ENCODE results near the gene CD300LD. TPM values are rescaled to one million over a fixed set of nuclear protein-coding genes. Genes with fewer than 3 reads are reported as not detected.

The CD300LD gene
- polyA plus RNA-seq, 1 of the 3 experiments (the other 2 are of a cell fraction): not detected

- TF ChIP-seq FOXJ3 (CRISPR knock-in tag; IDR thresholded peaks at IDR 0.05): no peak
- TF ChIP-seq USF2 (IDR thresholded peaks at IDR 0.05; ENCODE audit: borderline replicate concordance, low read depth, low read length): no peak
- no peak for TF ChIP-seq RXRA (IDR thresholded peaks at IDR 0.05; ENCODE audit: borderline replicate concordance, low read depth)
- TF ChIP-seq RCOR1 (IDR thresholded peaks at IDR 0.05; ENCODE audit: low read length): no peak
- TF ChIP-seq NRF1 (IDR thresholded peaks at IDR 0.05; ENCODE audit: low read depth, low read length): no peak
- TF ChIP-seq CHD2 (IDR thresholded peaks at IDR 0.05; ENCODE audit: low read length, partially characterized antibody): no peak
- no peak for TF ChIP-seq RFX5 (IDR thresholded peaks at IDR 0.05; ENCODE audit: low read length)
These were observed 40.0 kb downstream of the CD300LD start (continued) for GRCh38 chr17:74552037-74552436.

GRCh38 chr17:74550602-74551001 lies 41.5 kb downstream of the CD300LD start:
- Histone ChIP-seq H3K4me1 (ENCODE audit: control insufficient read depth in 1 of 2, insufficient read depth in 2 of 2, low read depth in 1 of 2, low read length in 1 of 2) (no peaks in the 10 kb centered on the region), H3K4me3 (ENCODE audit: low read depth in 2 of 2, low read length in 1 of 2) (no peak overlapping the region), H3K4me2 (no peak overlapping the region), H3K9me3 (0 out of 2 replicates have a peak, but pooled peaks cover 6% of the 10 kb centered on the region), H2AFZ (ENCODE audit: low read depth) (no peak overlapping the region), H4K20me1 (ENCODE audit: insufficient read depth) (no peaks in the 10 kb centered on the region), H3K9me2 (no peaks in the 10 kb centered on the region), H3K9ac (no peak overlapping the region), H3K27me3 (ENCODE audit: insufficient read depth) (no peaks in the 10 kb centered on the region), H3F3A (replicated peaks; ENCODE audit: insufficient read depth) (no peaks in the 10 kb centered on the region), H3K36me3 (replicated peaks in 1 of 2; ENCODE audit: control insufficient read depth in 1 of 2, insufficient read depth in 2 of 2, low read length in 1 of 2) (no peaks in the 10 kb centered on the region), H3K79me2 (ENCODE audit: insufficient read depth) (no peaks in the 10 kb centered on the region), H3K27ac (ENCODE audit: low read depth in 2 of 2, low read length in 1 of 2) (no peak overlapping the region)
- POLR2A ChIA-PET: interaction anchor here (0.6 kb wide), 1 partner anchor 226 kb away, joined by 4 read pairs; a partner anchor contains a TSS
- CTCF ChIA-PET: no interaction called here
- WGBS (ENCODE audit: low lambda C conversion rate): 53% methylated on average over 15 of the region's 15 CpGs
- DNase-seq: no peak
- TF ChIP-seq FOXM1 (IDR thresholded peaks at IDR 0.05; ENCODE audit: low read depth): no peak
- no peak for TF ChIP-seq MXI1 (IDR thresholded peaks at IDR 0.05; ENCODE audit: low read depth, low read length)
- no peak for TF ChIP-seq RAD21 (IDR thresholded peaks at IDR 0.05; ENCODE audit: low read length)
- TF ChIP-seq TAF1 (IDR thresholded peaks at IDR 0.05; ENCODE audit: borderline replicate concordance, low read depth, low read length): no peak
- TF ChIP-seq, protein P1, sequence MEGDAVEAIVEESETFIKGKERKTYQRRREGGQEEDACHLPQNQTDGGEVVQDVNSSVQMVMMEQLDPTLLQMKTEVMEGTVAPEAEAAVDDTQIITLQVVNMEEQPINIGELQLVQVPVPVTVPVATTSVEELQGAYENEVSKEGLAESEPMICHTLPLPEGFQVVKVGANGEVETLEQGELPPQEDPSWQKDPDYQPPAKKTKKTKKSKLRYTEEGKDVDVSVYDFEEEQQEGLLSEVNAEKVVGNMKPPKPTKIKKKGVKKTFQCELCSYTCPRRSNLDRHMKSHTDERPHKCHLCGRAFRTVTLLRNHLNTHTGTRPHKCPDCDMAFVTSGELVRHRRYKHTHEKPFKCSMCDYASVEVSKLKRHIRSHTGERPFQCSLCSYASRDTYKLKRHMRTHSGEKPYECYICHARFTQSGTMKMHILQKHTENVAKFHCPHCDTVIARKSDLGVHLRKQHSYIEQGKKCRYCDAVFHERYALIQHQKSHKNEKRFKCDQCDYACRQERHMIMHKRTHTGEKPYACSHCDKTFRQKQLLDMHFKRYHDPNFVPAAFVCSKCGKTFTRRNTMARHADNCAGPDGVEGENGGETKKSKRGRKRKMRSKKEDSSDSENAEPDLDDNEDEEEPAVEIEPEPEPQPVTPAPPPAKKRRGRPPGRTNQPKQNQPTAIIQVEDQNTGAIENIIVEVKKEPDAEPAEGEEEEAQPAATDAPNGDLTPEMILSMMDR (IDR thresholded peaks at IDR 0.05): no peak
- TF ChIP-seq PBX3 (IDR thresholded peaks at IDR 0.05): no peak
- no peak for TF ChIP-seq MEF2A (IDR thresholded peaks at IDR 0.05; ENCODE audit: borderline replicate concordance, low read depth)
- TF ChIP-seq RFX5 (IDR thresholded peaks at IDR 0.05; ENCODE audit: low read length): no peak
- no peak for TF ChIP-seq EP300 (IDR thresholded peaks at IDR 0.05; ENCODE audit: borderline replicate concordance in 1 of 2, low read depth in 1 of 2, low read length in 1 of 2)
- TF ChIP-seq JUND (IDR thresholded peaks at IDR 0.05): no peak
- TF ChIP-seq ELF1 (IDR thresholded peaks at IDR 0.05): no peak
